ENCODE results near the gene CDH26.

DNA sequence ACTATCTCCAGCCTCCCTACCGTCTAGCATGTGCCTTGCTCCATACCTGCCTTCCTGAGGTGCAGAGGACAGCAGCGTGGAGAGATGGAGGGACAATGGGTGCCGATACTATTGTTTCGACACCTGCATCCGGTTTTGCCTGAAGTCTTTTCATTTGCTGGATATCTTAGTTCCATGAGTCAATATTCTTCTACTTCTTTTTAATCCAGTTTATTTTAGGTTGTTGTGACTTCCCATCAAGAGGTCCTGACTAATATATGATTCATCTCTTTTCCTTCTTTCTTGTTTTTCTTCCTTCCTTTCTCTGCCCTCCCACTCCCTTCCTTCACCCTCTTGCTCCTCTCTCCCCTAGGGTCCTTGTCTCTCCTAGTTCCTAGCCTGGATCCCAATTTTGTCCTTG, 91.4 kb downstream of the CDH26 start:
- TF ChIP-seq CTCF (conservative IDR thresholded peaks at IDR 0.05; ENCODE audit: low read length) = no peak
- no peak for TF ChIP-seq EZH2phosphoT487 (IDR thresholded peaks at IDR 0.05; ENCODE audit: borderline replicate concordance, low read depth, low read length)

Data from OCI-LY7 (cell line).